GM18867 (cell line): ENCODE results near the gene MARS2.
"Not testable (repeated sequence)": the region's sequence is repeated elsewhere in the genome, so short reads cannot be mapped to it uniquely, and the experiment has no call there.

ENCODE experiments used
- ATAC-seq: cut with Tn5 transposase; IDR thresholded peaks from one replicate; pipeline ENCODE4 v1.9.1; 2021; ENCODE audit warnings: mild to moderate bottlenecking, moderate library complexity; ENCODE audit not compliant: unreplicated experiment

Gene MARS2

DNA sequence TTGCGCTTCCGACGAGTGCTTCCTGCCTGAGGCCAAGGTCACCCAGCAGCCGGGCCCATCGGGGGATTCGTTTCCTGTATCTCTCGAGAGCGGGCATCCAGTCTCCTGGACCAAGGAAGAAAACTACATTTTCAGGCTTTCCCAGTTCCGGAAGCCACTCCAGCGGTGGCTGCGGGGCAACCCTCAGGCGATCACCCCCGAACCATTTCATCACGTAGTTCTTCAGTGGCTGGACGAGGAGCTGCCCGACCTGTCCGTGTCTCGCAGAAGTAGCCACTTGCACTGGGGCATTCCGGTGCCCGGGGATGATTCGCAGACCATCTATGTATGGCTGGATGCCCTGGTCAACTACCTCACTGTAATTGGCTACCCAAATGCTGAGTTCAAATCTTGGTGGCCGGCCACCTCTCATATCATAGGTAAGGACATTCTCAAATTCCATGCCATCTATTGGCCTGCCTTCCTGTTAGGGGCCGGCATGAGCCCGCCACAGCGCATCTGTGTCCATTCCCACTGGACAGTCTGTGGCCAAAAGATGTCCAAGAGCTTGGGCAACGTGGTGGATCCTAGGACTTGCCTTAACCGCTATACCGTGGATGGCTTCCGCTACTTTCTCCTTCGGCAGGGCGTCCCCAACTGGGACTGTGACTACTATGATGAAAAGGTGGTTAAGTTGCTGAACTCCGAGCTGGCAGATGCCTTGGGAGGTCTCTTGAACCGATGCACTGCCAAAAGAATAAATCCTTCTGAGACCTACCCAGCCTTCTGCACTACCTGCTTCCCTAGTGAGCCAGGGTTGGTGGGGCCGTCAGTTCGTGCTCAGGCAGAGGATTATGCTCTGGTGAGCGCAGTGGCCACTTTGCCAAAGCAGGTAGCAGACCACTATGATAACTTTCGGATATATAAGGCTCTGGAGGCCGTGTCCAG lies 1.0 kb downstream of the MARS2 start:
- no peak for ATAC-seq

DNA sequence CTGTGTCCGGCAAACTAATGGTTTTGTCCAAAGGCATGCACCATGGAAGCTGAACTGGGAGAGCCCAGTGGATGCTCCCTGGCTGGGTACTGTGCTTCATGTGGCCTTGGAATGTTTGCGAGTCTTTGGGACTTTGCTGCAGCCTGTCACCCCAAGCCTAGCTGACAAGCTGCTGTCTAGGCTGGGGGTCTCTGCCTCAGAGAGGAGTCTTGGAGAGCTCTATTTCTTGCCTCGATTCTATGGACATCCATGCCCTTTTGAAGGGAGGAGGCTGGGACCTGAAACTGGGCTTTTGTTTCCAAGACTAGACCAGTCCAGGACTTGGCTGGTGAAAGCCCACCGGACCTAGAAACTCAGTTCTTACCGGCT lies 1.7 kb downstream of the MARS2 start:
- no peak for ATAC-seq

DNA sequence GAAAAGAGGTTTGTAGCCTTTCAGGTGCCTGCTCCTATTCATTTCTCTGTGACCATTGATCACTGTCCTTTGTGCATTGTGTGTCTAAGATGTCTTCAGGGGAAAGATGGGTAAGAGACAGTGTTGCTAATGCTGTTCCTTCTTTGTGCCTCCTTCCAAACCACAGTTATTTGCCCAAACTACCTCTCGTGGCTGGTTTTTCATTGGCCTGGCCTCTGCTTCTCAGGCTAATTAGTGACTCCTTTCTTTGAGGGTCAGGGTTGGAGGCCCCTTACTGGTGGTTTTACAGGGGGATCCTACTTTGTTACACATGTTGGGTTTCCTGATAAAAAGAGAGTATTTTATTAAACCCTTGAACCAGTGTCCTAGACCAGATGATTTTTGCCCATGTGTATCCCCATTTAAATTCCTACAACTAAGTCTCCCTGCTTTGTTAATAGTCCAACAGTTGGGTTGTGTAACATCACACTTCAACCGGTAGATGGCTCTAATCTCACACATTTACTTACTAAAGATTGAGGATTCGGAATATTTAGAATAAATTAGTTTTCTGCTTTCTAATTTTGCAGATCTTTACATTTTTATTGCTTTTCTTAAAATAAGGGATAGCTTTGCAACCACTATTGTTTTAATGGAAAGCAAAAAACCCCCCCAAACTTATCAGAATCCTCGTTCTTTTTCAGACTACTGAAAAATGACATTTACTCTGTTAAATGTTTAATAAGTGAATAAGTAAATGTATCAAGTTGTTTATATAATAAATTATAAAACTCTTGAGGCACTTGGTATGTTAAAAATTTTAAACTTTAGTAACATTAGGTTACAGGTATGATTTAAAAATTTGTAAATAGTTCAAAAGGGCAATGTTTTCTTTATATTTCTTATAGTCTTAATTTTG lies 2.4 kb downstream of the MARS2 start:
- ATAC-seq: no peak

DNA sequence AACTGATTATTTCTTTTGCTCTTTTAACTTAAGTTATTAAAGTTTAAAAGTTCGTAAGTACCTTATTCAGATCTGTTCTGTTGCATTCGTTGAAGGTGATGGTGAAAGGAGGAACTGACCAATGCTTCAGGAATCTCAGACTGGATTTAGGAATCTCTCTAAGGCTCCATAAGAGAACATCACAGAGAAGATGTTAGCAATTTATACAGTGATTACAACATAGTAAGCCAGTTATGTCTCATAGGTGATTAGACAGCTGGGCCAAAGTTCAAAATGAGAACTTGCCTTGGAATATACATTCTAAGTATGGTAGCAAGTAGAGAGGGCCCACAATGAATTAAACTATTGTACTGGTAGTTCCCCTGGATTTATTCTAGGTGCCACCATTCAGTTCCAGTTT lies 3.2 kb downstream of the MARS2 start:
- ATAC-seq: no peak

DNA sequence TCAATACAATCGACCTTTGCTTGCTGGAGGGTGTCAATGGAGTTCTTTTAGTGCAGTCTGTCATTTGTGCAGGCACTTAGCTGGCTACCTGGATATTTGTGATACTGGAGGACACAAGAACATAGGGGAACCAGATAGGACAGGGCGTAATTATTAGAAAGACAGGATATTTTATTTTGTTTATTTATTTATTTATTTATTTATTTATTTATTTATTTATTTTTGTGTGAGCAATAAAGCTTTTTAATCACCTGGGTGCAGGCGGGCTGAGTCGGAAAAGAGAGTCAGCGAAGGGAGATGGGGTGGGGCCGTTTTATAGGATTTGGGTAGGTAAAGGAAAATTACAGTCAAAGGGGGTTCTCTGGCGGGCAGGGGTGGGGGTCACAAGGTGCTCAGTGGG lies 4.0 kb downstream of the MARS2 start:
- ATAC-seq: not testable (repeated sequence)

DNA sequence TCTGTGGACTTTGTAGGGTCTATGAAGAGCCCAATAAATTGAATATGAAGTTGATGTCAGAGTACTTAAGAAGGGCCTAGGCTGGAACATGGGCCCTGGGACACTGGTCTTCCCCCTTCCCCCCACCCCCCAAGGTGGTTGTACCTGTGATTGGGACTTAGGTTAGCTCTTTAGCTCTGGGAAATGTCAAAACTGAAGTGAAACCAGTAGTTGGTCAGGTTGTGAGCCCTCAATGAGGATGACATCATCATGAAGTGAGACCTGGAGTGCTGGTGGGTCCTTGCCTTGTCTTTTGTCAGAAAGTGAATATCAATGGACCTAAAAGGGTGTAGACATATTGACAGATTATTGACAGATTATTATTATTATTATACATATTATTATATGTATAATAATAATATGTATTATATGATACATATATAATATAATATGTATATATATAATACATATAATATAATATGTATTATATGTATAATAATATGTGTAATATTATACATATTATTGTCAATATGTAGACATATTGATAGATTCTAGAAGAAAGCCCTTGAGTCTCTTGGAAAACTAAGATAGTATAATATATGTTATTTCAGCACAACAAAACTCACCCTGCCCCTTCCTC lies 5.4 kb downstream of the MARS2 start:
- peak; percentile 83 for ATAC-seq

DNA sequence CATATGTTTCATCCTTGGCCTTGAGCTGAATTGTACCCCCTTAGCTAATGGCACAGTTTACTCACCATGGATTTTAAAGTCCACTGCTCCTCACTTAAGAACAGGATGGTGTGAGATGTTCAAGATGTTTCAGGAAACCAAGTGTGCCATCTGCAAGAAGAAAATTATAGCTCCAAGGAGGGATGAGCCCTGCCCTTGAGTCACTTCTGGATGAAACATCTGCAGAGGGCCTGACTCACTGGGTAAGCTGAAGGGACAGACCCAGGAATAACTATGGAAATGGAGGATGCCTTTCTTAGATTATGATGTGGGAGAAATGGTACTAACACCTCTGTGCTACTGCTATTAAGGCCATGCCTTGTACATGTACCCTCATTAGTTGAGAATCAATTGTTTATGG lies 6.4 kb downstream of the MARS2 start:
- ATAC-seq: no peak

DNA sequence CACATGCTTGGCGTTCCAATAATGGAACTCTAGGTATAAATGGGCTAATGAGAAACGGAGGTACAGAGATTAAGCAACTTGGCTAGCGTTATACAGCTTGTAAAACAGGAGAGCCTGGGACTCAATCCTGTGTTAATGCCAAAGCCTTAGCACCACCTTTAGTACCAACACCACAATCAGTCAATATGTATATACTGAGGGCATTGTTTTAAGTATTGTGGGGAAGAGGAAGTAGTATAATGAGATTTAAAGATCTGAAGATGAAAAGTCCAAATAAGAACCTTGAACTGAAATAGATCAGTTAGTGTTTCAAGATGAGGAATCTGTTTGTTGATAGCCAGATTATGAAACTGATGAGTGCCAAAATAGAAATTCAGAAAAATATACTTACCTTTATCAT lies 8.1 kb downstream of the MARS2 start:
- ATAC-seq: no peak

DNA sequence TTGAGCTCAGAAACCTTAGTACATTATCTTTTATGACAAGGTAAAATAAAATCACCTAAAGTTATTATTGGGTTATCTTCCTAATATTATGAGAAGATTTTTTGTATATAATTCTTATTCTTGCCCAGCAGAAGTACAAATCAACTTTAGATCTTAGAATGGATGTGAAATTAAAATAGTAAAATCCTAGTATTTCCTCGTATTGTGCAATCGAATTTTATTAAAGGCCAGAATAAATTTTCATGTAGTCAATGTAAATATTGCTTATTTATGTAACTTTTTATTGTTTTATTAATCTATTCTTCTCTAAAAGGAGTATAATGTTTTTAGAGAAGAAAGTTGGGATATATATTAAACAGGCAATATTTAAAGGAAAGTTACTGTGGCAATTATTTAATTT lies 12.7 kb downstream of the MARS2 start:
- ATAC-seq: no peak

DNA sequence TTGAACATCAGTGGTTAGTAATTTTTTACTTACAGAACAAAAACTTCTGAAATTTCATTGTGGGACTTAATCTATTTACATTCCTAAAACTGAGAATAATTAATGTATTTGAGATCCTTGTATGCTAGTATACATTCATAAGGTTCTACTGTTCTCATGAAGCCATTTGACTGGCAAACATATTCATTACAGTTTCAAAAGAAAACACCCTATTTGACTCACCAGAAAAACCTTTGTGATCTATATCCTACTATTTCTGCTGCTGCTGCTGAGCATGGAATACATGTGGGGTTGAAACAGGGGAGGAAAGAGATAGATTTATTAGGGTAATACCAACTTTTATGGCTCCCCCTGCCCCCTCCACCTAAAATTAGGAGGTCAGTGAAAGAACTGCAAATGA lies 21.8 kb downstream of the MARS2 start:
- ATAC-seq: no peak

DNA sequence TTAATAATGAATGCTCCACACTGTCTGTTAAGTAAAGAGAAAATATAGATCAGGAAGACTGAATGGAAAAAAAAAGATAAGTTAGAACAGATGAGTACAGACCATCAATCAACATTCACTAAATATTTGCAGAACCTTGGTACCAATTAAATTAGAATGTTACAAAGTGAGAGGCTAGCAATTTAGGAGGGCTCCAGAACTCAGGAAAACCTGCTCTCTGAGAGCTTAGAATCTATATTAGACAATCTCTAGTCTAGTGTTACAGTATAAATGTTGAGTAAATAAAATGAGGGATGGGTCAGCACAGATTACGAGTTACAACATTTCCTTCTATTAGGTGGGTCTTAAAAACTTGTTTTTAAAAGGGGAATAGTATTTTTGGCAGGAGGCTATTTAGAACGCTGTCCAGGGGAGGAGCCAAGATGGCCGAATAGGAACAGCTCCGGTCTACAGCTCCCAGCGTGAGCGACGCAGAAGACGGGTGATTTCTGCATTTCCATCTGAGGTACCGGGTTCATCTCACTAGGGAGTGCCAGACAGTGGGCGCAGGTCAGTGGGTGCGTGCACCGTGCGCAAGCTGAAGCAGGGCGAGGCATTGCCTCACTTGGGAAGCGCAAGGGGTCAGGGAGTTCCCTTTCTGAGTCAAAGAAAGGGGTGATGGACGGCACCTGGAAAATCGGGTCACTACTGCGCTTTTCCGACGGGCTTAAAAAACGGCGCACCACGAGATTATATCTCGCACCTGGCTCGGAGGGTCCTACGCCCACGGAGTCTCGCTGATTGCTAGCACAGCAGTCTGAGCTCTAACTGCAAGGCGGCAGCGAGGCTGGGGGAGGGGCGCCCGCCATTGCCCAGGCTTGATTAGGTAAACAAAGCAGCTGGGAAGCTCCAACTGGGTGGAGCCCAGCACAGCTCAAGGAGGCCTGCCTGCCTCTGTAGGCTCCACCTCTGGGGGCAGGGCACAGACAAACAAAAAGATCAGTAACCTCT lies 23.7 kb downstream of the MARS2 start:
- ATAC-seq: not testable (repeated sequence)

DNA sequence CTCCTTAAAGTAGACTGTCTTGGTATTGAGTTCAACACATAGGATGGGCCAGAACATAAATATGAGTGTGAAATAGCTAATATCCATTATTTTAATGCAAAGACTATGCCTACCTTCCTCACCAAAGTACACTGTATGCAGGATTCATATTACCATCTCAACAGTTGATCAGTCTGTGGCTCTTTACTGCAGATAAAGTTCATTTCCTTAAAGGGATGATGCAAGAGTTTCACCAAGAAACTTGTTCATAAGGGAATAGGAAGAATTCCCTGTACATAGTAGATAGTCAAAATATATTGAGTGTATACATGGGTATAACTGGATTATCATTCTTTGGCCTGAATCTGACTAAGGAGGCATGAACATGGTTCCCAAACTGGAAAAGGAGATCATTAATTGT lies 35.0 kb downstream of the MARS2 start:
- ATAC-seq: no peak
